ENCODE measurements around the gene CPNE6. TPM values are rescaled to one million over a fixed set of nuclear protein-coding genes. Genes with fewer than 3 reads are reported as not detected.

Gene CPNE6
- total RNA-seq, 1 experiment from 2014 or later = not detected

GRCh38 chr14:24062216-24062980, 9.0 kb upstream of the CPNE6 start:
- Histone ChIP-seq H3K4ac (ENCODE audit: low read depth, low read length) (no peak overlapping the region), H3K56ac (ENCODE audit: insufficient read length, low read depth, low read length) (no peak overlapping the region), H3K27me3 (ENCODE audit: insufficient read depth, low read length) (no peaks in the 10 kb centered on the region), H2BK20ac (ENCODE audit: low read depth, low read length, poor library complexity, severe bottlenecking) (no peak overlapping the region), H3K14ac (ENCODE audit: insufficient read depth, low read length) (no peak overlapping the region; the same call in 1 of the 2 replicates), H2BK15ac (ENCODE audit: low read depth, low read length) (no peak overlapping the region), H4K8ac (replicated peaks; ENCODE audit: insufficient read length, low read depth, low read length) (no peak overlapping the region), H2BK5ac (ENCODE audit: insufficient read length, low read length) (no peak overlapping the region), H4K20me1 (ENCODE audit: control insufficient read depth, insufficient read depth, insufficient read length) (peaks cover 2% of the 10 kb centered on the region), H3K79me2 (ENCODE audit: insufficient read depth, low read length) (no peaks in the 10 kb centered on the region), H2AFZ (ENCODE audit: low read length) (no peak overlapping the region), H3K27ac (ENCODE audit: insufficient read length, low read depth, low read length) (no peak overlapping the region), H3K4me1 (ENCODE audit: insufficient read depth, low read length) (no peaks in the 10 kb centered on the region), H2AK5ac (ENCODE audit: insufficient read length, low read length) (no peak overlapping the region), H4K91ac (ENCODE audit: insufficient read length, low read depth, low read length) (no peak overlapping the region), H2BK120ac (ENCODE audit: low read depth, low read length, poor library complexity, severe bottlenecking) (no peak overlapping the region), H4K5ac (ENCODE audit: insufficient read length, low read depth, low read length) (no peak overlapping the region), H3T11ph (ENCODE audit: low read length) (no peak overlapping the region), H3K9me3 (ENCODE audit: control insufficient read depth, low read depth, low read length) (no peaks in the 10 kb centered on the region), H3K23ac (ENCODE audit: insufficient read length, low read depth, low read length) (no peak overlapping the region), H3K18ac (ENCODE audit: insufficient read length, low read depth, low read length) (no peak overlapping the region), H3K23me2 (ENCODE audit: insufficient read length, low read depth, low read length, poor library complexity, severe bottlenecking) (no peaks in the 10 kb centered on the region), H3K4me2 (ENCODE audit: insufficient read depth, insufficient read length, low read length) (no peak overlapping the region), H3K9ac (ENCODE audit: extremely low read depth, insufficient read length, low read length) (no peak overlapping the region), H2BK12ac (ENCODE audit: insufficient read length, low read depth, low read length) (no peak overlapping the region), H3K79me1 (ENCODE audit: insufficient read depth, low read depth, low read length, poor library complexity, severe bottlenecking) (no peaks in the 10 kb centered on the region)
- no peaks in the 10 kb centered on the region; the same call in 1 of the 2 replicates for H3K27me3 Mint-ChIP-seq (ENCODE audit: low read depth)
- DNase-seq = no peak
- peaks cover 0 to 7% (median 4%) of the 10 kb centered on the region in 3 experiments; a peak in 4 of 7 replicates for H3K36me3 Mint-ChIP-seq (ENCODE audit: insufficient read depth in 1 of 3, low read depth in 3 of 3)
- no peaks in the 10 kb centered on the region for H3K9me3 Mint-ChIP-seq
- no CpG with 5 or more reads among the region's 14 CpGs for WGBS (ENCODE audit: extremely low coverage, insufficient read length, low lambda C conversion rate)
- H3K27ac Mint-ChIP-seq = peak overlapping the region in 1 of 3 experiments; percentile 50; a peak in 1 of 7 replicates
- no peak overlapping the region; a peak in 1 of 5 replicates for H3K4me3 Mint-ChIP-seq
- H3K4me1 Mint-ChIP-seq = peaks cover 2 to 11% of the 10 kb centered on the region in 2 experiments; a peak in 3 of 4 replicates
- TF ChIP-seq, protein P1, sequence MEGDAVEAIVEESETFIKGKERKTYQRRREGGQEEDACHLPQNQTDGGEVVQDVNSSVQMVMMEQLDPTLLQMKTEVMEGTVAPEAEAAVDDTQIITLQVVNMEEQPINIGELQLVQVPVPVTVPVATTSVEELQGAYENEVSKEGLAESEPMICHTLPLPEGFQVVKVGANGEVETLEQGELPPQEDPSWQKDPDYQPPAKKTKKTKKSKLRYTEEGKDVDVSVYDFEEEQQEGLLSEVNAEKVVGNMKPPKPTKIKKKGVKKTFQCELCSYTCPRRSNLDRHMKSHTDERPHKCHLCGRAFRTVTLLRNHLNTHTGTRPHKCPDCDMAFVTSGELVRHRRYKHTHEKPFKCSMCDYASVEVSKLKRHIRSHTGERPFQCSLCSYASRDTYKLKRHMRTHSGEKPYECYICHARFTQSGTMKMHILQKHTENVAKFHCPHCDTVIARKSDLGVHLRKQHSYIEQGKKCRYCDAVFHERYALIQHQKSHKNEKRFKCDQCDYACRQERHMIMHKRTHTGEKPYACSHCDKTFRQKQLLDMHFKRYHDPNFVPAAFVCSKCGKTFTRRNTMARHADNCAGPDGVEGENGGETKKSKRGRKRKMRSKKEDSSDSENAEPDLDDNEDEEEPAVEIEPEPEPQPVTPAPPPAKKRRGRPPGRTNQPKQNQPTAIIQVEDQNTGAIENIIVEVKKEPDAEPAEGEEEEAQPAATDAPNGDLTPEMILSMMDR (conservative IDR thresholded peaks at IDR 0.05) = no peak

All from H9 (cell line).